PFSK-1 (cell line): ENCODE results near the gene DIP2A.

Experiments used
- FOXP2 ChIP-seq: optimal IDR thresholded peaks from 2 replicates; pipeline ENCODE3; 2011; ENCODE audit warnings: borderline replicate concordance, control low read depth, inconsistent platforms; ENCODE audit not compliant: insufficient read depth; ENCODE audit errors: extremely low read length, extremely low read depth
- POLR2AphosphoS5 ChIP-seq: IDR thresholded peaks from 2 replicates; pipeline ENCODE4 v1.6.1; 2012; ENCODE audit warnings: low read depth, mild to moderate bottlenecking, control low read depth, low read length, moderate library complexity
- REST ChIP-seq, 2 experiments: IDR thresholded peaks; 2 replicates each; pipeline versions ENCODE4 v1.6.1 to v1.8.0; 2011 to 2012; ENCODE audit warnings: low read depth in 2 of 2, low read length in 2 of 2, control low read depth in 1 of 2, inconsistent platforms in 1 of 2, mild to moderate bottlenecking in 1 of 2, moderate library complexity in 1 of 2; ENCODE audit not compliant: insufficient read depth in 1 of 2
- SIN3A ChIP-seq: IDR thresholded peaks from 2 replicates; pipeline ENCODE4 v1.6.1; 2012; ENCODE audit warnings: mild to moderate bottlenecking, low read length, moderate library complexity, borderline replicate concordance; ENCODE audit not compliant: insufficient read depth
- TAF1 ChIP-seq: IDR thresholded peaks from 2 replicates; pipeline ENCODE4 v1.6.1; 2012; ENCODE audit warnings: low read length, control low read depth, borderline replicate concordance; ENCODE audit not compliant: insufficient read depth

DIP2A gene

GRCh38 chr21:46604329-46604974 lies 145.8 kb downstream of the DIP2A start:
- TF ChIP-seq POLR2AphosphoS5 (no peak), TAF1 (no peak), SIN3A (no peak), FOXP2 (no peak), REST (IDR thresholded peaks at IDR 0.05; ENCODE audit: insufficient read depth in 1 of 2, low read depth in 2 of 2, low read length in 2 of 2) (no peak)

- TF ChIP-seq TAF1 (no peak), FOXP2 (no peak), REST (IDR thresholded peaks at IDR 0.05; ENCODE audit: insufficient read depth in 1 of 2, low read depth in 2 of 2, low read length in 2 of 2) (no peak), SIN3A (no peak), POLR2AphosphoS5 (no peak)
These were observed 146.5 kb downstream of the DIP2A start, which contains the start of gene S100B for GRCh38 chr21:46604975-46605766. S100B (minus strand) TSS chr21:46605082; CDS start chr21:46602415, 2,667 bp downstream.

GRCh38 chr21:46605767-46606426 lies 147.2 kb downstream of the DIP2A start:
- TF ChIP-seq FOXP2, result no peak
- no peak for TF ChIP-seq POLR2AphosphoS5
- TF ChIP-seq SIN3A, result no peak
- no peak for TF ChIP-seq TAF1
- no peak for TF ChIP-seq REST (IDR thresholded peaks at IDR 0.05; ENCODE audit: insufficient read depth in 1 of 2, low read depth in 2 of 2, low read length in 2 of 2)

GRCh38 chr21:46606427-46606813 lies 147.7 kb downstream of the DIP2A start:
- no peak for TF ChIP-seq SIN3A
- no peak for TF ChIP-seq POLR2AphosphoS5
- no peak for TF ChIP-seq TAF1
- no peak for TF ChIP-seq FOXP2
- no peak for TF ChIP-seq REST (IDR thresholded peaks at IDR 0.05; ENCODE audit: insufficient read depth in 1 of 2, low read depth in 2 of 2, low read length in 2 of 2)
